ENCODE results near the gene MCF2L2.

The MCF2L2 gene

GRCh38 chr3:183222631-183223235, 205.7 kb downstream of the MCF2L2 start:
- DNase-seq: no peak

- DNase-seq: no peak
These were observed 207.6 kb downstream of the MCF2L2 start for GRCh38 chr3:183220828-183221227.

GRCh38 chr3:183218826-183219225, 209.6 kb downstream of the MCF2L2 start:
- no peak for DNase-seq

GRCh38 chr3:183217548-183218332, 210.7 kb downstream of the MCF2L2 start:
- no peak for DNase-seq

- DNase-seq: no peak
These were observed 212.7 kb downstream of the MCF2L2 start for GRCh38 chr3:183215591-183216202.

DNA sequence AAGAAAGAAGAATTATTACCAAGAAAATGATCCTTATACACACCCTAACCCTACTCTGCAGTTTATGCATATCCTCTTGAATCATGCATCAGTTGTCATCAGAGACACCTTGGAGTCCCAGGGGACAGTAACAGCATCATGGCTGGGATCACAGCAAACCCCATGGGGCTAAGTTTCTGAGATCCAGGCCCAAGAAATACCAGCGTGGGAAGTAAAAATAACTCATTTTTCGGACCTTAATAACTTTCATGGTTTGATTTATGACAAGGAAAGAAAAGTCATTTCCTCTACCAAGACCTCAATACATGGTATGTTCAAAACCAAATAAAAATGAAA, 214.2 kb downstream of the MCF2L2 start:
- no peak for DNase-seq

DNA sequence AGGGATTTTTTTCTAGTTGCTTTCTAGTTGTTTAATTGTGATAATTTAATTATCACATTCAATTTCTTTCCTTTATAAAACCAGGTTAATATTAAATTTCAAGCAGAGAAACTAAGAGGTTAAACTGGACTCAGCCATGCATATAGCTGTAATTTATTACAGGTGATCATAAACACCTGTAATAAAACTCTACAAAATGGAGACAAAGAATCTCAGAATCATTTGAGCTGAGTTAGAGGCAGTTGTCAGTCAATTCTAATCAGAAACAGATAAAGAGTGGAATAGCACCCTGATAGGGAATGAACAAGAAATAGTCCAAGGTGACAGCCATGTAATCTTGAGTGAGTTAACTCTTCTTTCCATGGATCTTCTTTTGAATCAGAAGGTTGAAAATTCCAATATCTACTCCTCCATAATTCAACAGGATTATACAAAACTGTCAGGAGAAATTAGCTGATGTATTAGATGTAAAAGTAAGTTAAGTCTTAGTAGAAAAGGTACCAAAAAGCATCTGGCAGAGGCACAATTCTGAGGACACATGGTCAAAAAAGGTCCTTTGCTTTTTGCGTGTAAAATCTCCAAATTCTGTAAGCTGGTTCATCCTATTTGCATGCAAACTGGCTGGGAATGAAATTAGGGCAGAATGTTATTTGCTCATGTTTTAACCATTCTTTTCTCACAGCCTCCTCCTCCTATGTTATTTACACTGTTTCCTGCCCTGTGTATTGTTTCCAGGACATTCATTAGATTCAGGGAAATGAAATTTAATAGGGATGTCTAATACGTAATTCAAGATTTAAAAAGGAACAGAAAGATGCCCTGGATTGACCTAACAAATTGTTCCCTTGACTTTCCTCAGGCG, 214.8 kb downstream of the MCF2L2 start:
- DNase-seq: no peak

DNA sequence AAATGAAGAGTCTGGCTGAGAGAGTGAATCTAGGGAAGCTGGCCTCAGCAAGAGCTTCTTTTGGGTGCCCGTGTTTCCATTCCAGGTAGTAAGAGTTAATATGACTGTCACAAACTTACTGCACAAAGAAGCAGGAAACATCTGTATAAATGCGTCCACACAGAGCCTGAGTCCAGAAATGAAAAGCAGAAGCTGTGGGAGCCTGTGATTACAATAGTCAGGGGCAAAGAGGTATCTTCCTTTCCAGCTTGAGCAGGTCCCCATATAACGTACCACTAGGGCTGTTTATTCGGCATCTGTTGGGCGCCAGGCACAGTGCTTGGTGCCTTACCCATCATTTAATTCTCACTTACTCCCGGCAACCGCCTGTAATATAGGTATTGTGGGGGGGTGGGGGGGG, 215.9 kb downstream of the MCF2L2 start:
- DNase-seq: no peak

DNA sequence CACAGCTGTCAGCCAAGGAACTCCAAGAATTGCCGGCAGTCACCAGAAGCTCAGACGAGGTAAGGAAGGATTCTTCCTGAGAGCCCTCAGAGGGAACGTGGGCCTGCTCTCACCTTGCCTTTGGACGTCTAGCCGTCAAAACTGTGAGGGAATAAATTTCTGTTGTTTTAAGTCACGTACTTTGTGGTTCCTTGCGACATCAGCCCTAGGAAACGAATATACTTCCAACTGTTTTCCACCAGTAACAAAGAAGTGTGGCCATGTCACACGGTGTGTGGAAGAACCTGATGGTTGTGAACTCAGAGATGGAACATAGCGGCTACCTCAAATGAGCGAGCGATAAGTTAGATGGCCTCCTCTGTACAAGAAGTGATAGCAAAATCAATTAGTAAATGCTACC, 216.3 kb downstream of the MCF2L2 start:
- DNase-seq: no peak

GRCh38 chr3:183211352-183211751, 217.1 kb downstream of the MCF2L2 start:
- DNase-seq: no peak

- no peak for DNase-seq
These were observed 217.5 kb downstream of the MCF2L2 start for GRCh38 chr3:183210862-183211341.

DNA sequence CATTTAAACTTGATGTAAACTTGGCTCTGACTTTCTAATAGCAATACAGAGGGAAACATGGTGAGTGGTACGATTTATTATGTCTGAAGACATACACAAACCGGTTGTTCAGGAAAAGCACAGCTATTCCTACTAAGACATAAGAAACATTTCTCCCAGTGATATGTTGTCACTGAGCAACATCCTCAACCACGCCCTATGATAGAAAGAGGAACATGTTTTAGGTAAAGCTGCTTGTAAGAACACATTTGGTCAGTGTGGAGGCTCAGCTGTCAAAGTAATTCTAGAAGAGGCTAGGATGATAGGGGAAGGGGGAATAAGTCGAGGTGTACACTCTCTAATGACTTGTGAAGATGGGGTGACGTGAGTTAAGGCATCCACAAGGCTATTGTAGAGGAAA, 218.1 kb downstream of the MCF2L2 start:
- no peak for DNase-seq

DNA sequence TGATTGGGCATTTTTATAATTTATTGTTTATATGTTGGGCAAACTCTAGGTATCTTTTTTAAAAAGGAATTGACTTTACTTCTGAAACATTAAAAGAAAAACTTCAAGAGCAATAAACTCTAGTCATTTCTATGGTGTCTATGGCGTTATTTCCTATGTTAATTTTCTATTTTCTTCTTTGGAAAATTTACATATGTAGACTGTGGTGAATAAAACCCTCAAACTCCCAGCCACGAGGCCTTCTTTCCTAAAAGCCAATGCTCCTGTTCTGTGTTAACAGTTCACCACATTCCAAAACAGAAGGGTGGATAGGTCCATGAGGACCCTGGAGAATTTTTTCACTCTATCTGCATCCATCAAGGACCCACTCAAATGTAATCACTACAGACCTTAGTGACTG, 219.6 kb downstream of the MCF2L2 start:
- no peak for DNase-seq

GRCh38 chr3:183208260-183208659, 220.2 kb downstream of the MCF2L2 start:
- DNase-seq: no peak

DNA sequence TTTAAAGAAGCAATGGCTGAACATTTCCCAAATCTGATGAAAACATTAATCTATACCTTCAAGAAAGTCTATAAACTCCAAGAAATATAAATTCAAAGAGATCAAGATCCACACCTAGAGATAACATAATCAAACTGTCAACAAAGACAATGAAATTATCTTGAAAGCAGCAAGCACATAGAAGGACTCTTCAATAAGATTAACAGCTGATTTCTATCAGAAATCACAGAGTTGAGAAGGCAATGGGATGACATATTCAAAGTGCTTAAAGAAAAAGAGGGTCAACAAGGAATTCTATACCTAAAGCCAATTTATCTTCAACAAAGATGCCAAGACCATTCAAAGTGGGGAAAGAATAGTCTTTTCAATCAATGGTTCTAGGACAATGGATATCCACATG, 224.7 kb downstream of the MCF2L2 start:
- no peak for DNase-seq

DNA sequence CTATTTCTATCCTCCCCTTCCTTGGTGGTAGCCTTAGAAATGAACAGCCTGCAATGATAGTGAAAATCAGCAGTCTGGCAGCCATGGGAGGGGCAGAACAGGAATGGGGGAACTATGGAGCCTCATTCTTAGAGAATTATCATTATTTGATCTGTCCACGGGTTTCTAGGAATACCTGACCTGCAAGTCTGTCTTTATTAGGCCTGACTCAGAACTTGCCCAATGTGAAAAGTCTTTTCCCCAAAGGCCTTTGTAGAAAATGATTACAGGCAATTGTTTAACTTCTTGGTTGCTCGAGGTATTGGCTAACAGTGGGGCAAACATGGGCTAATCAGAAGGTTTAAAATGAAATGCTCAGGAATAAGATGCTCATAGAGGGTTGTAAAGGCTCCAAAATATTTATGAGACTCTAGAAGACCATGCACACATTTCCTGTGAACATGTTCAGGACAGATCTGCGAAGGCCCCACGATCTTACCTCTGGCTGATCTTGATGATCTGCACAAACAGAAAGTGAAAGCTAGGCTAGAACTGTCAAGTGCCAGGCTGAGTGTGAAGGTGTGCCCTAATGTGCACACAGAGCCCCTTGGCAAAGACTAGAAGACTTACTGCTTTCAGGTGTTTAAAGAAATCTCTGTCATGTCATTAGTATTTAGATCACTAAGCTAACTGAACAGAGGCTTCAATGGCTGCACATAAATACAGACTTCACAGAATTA, 226.3 kb downstream of the MCF2L2 start:
- DNase-seq: no peak

GRCh38 chr3:183198939-183199338, 229.5 kb downstream of the MCF2L2 start:
- no peak for DNase-seq

DNA sequence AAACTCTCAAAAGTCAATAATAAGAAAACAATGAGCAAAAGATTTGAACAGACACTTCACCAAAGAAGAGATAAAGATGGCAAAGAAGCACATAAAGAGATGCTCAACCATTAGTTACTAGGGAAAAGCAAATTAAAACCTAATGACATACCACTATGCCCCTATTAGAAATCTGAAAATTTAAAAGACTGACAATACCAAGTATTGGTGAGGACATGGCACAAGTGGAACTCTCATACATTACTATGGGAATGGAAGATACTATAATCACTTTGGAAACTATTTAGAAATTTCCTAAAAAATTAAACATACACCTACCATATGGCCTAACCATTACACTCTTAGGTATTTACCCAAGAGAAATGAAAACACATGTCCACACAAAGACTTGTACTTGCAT, 230.7 kb downstream of the MCF2L2 start:
- no peak for DNase-seq

DNA sequence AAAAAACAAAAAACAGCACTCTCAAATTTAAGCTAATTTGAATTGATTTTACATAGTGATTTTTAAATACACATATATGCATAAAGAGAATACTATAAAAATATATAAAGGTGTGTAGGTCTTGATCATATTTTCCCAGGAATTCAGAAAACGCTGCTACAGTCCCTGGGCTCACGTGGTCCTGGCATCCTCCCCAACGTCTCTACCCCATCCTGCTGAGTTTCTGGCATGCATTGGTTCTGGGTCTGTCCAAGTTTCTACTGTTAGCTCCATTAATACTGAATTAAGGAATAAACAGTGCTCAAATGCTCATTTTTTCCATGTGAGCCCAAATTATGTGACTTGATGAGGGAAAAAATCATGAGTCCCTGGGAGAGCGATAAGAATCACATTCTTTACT, 233.2 kb downstream of the MCF2L2 start:
- no peak for DNase-seq

- DNase-seq: peak; percentile 78
These were observed 234.4 kb downstream of the MCF2L2 start for GRCh38 chr3:183193762-183194689.

DNA sequence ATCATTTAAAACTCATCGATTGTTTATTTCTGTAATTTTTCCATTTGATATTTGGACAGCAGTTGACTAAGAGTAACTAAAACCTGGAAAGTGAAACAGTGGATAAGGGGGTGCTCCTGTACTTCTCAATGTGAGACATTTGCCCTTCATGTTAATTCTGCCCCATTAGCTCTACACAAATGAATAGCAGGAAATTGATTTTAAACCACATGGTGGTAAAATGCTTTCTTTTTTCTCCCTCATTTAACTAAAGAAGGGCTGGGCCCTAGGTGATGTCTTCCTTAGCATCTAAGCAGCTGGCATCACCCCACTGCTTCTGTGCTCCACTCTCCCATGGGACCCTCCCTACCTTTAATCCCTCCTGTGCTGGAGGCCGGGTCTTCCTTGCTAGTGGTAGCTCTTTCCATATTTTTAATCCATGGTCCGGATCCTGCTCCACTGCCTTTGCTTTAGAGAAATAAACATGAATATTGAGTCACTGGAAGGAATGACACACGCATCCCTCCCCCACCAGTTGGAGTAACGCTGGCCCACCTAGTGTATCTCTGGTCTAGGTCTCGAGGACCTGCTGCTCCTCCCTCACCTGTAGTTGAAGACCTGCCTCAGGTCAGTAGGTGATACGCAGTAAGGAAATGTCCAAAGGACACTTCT, 235.6 kb downstream of the MCF2L2 start:
- DNase-seq: no peak

Data from NCI-H1436 treated with DMSO at 0.1 percent for 48 hours (cell line).